ENCODE results near the gene DCDC1. TPM values are rescaled to one million over a fixed set of nuclear protein-coding genes. Genes with fewer than 3 reads are reported as not detected.

Gene DCDC1
- total and polyA plus RNA-seq, 9 of the 15 experiments (the other 6 are each of a cell fraction or from before 2014, with no cell fraction given): 0.05 to 0.18 (median 0.08) TPM; not detected in 3

DNA sequence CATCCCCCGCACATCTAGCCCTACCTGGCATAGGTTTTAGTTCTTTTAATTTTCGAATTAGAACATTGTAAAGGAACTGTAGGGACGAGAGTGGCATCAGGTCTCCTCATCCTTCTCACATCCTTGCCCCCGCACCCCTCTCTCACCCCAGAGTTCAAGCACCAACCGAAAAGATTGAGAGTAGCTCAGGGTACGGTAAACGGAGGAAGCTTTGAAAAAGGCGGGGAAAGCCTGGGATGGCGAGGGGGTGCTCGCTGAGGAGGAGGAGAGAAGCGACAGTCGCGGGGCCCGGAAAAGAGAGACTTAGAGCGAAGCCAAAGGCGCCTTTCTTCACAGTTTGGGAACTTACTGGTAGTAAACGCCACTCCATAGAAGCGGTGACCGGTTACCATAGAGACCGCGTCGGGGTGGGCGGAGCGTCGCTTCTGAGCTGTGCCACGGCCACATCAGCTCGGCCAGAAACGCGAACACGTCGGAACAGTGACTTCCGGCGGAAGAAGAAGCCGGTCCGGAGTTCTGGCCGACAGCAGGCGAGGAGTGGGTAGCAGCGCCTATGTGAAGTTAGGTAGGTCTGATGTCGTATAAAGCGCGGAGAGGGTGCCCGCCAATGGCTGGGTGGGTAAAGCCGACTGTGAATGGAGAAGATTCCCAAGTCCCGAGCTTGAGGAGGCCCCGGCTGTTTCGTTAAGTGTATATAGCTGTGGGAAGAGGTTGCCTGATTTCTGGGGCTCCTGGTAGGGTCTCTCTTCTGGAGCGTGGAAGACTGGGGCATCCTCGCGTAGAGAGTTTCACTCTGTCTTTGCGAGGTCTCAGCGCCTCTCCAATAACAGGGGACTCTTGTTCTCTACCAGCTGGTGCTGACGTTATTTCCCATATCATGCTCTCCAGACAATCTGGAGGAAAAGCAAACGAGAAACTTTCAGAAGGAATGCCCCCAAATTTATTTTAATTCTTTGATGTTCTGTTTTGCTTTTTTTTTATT lies at the start of gene DCDC1, which contains the start of gene DNAJC24 (continued):
- TF ChIP-seq VEZF1 (CRISPR knock-in tag; IDR thresholded peaks at IDR 0.05) (peak; percentile 28; the same call in 1 of the 2 replicates), E2F5 (CRISPR knock-in tag; IDR thresholded peaks at IDR 0.05) (no peak), CHD1 (IDR thresholded peaks at IDR 0.05; ENCODE audit: low read length) (no peak), MCM5 (IDR thresholded peaks at IDR 0.05; ENCODE audit: low read depth) (no peak), COPS2 (conservative IDR thresholded peaks at IDR 0.05) (no peak), ZNF347 (CRISPR knock-in tag; IDR thresholded peaks at IDR 0.05; ENCODE audit: low read depth) (no peak), ZBTB11 (CRISPR knock-in tag; IDR thresholded peaks at IDR 0.05) (peak; percentile 94 to 100 (median 98)), SETDB1 (IDR thresholded peaks at IDR 0.05; ENCODE audit: low read length) (no peak), SREBF2 (CRISPR knock-in tag; IDR thresholded peaks at IDR 0.05) (no peak), RBM15 (IDR thresholded peaks at IDR 0.05; ENCODE audit: insufficient read depth, low read length) (no peak), ZNF764 (CRISPR knock-in tag; IDR thresholded peaks at IDR 0.05; ENCODE audit: low read depth) (no peak), PHB (CRISPR knock-in tag; IDR thresholded peaks at IDR 0.05) (no peak), PML (IDR thresholded peaks at IDR 0.05; ENCODE audit: low read length) (peak; percentile 77)
- TF ChIP-seq, protein P1, sequence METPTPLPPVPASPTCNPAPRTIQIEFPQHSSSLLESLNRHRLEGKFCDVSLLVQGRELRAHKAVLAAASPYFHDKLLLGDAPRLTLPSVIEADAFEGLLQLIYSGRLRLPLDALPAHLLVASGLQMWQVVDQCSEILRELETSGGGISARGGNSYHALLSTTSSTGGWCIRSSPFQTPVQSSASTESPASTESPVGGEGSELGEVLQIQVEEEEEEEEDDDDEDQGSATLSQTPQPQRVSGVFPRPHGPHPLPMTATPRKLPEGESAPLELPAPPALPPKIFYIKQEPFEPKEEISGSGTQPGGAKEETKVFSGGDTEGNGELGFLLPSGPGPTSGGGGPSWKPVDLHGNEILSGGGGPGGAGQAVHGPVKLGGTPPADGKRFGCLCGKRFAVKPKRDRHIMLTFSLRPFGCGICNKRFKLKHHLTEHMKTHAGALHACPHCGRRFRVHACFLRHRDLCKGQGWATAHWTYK (CRISPR knock-in tag; IDR thresholded peaks at IDR 0.05): no peak
- TF ChIP-seq, protein P2, sequence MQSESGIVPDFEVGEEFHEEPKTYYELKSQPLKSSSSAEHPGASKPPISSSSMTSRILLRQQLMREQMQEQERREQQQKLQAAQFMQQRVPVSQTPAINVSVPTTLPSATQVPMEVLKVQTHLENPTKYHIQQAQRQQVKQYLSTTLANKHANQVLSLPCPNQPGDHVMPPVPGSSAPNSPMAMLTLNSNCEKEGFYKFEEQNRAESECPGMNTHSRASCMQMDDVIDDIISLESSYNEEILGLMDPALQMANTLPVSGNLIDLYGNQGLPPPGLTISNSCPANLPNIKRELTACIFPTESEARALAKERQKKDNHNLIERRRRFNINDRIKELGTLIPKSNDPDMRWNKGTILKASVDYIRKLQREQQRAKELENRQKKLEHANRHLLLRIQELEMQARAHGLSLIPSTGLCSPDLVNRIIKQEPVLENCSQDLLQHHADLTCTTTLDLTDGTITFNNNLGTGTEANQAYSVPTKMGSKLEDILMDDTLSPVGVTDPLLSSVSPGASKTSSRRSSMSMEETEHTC (IDR thresholded peaks at IDR 0.05): no peak
- TF ChIP-seq, protein P3, sequence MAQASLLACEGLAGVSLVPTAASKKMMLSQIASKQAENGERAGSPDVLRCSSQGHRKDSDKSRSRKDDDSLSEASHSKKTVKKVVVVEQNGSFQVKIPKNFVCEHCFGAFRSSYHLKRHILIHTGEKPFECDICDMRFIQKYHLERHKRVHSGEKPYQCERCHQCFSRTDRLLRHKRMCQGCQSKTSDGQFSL (CRISPR knock-in tag; IDR thresholded peaks at IDR 0.05): no peak
- TF ChIP-seq, protein P3 (tag; IDR thresholded peaks at IDR 0.05): no peak

All from K562 (cell line).